ENCODE data around the gene CFAP221.

The CFAP221 gene

DNA sequence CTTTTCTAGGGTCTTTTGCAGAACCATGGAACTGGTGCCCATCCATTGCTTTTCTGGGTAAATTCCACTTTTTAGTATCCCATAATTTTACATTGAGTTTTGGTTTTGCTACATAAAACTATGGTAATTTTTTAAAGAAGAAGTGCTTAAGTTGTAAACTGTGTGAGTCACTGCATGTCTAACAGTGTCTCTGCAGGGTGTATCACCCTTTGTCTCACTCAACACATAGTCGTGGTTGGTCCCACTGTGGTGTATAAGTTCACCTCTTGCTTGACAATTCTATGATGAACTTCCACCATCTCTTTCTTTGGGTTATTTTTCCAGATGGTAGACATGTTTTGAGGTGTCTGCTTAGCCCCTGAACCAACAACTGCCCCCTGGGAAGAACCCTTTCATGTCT lies 30.4 kb upstream of the CFAP221 start:
- in situ Hi-C loops (cut with MboI; ENCODE audit: low pct_unique_long_range_greater_than_20kb, low sequenced_read_pairs, unreplicated experiment) = no loop called here

GRCh38 chr2:119516121-119516520 lies 28.1 kb upstream of the CFAP221 start:
- in situ Hi-C loops (cut with MboI; ENCODE audit: low pct_unique_long_range_greater_than_20kb, low sequenced_read_pairs, unreplicated experiment) = no loop called here
- no peak for TF ChIP-seq CTCF (IDR thresholded peaks at IDR 0.05; ENCODE audit: extremely low read depth, insufficient read depth, missing control alignments)
- no peak for DNase-seq (ENCODE audit: low spot score)

More for the DNA sequence above, 30.4 kb upstream of the CFAP221 start:
- no peak for TF ChIP-seq CTCF (IDR thresholded peaks at IDR 0.05; ENCODE audit: extremely low read depth, insufficient read depth, missing control alignments)
- no peak for DNase-seq (ENCODE audit: low spot score)

DNA sequence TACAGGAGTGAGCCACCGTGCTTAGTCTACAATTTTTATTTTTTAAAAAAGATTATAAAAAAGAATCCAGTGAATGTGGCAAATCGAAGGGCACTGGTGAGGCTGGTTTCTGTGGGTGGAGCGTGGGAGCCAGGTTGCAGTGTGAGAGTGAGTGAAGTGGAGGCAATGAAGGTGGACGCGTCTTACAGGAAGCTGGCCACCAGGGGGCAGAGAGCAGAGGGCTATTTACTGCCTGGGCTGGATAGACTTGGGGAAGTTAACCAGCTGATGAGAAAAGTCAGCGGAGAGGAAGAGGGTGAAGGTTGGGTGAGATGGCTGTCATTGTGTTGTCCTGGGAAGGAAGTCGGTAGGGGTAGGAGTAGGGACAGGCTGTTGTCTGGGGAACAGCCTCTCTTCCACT lies 26.8 kb upstream of the CFAP221 start:
- in situ Hi-C loops (cut with MboI; ENCODE audit: low pct_unique_long_range_greater_than_20kb, low sequenced_read_pairs, unreplicated experiment) = no loop called here
- DNase-seq (ENCODE audit: low spot score) = peak; percentile 79
- peak; percentile 81 for TF ChIP-seq CTCF (IDR thresholded peaks at IDR 0.05; ENCODE audit: extremely low read depth, insufficient read depth, missing control alignments)

- no peak for TF ChIP-seq CTCF (IDR thresholded peaks at IDR 0.05; ENCODE audit: extremely low read depth, insufficient read depth, missing control alignments)
- no peak for DNase-seq (ENCODE audit: low spot score)
- in situ Hi-C loops (cut with MboI; ENCODE audit: low pct_unique_long_range_greater_than_20kb, low sequenced_read_pairs, unreplicated experiment) = no loop called here
Observed at GRCh38 chr2:119518401-119519056, 25.7 kb upstream of the CFAP221 start.

DNA sequence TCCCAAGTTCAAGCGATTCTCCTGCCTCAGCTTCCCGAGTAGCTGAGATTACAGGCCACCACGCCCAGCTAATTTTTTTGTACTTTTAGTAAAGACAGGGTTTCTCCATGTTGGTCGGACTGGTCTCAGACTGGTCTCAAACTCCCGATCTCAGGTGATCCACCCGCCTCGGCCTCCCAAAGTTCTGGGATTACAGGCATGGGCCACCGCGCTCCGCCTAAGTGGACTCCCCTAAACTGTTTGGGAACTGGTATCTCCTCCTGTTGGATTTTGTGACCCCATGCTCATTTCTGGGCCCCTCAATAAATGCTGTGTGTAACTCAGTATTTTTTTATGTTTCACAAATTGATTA lies 25.2 kb upstream of the CFAP221 start:
- in situ Hi-C loops (cut with MboI; ENCODE audit: low pct_unique_long_range_greater_than_20kb, low sequenced_read_pairs, unreplicated experiment) = no loop called here
- no peak for TF ChIP-seq CTCF (IDR thresholded peaks at IDR 0.05; ENCODE audit: extremely low read depth, insufficient read depth, missing control alignments)
- DNase-seq (ENCODE audit: low spot score) = no peak

DNA sequence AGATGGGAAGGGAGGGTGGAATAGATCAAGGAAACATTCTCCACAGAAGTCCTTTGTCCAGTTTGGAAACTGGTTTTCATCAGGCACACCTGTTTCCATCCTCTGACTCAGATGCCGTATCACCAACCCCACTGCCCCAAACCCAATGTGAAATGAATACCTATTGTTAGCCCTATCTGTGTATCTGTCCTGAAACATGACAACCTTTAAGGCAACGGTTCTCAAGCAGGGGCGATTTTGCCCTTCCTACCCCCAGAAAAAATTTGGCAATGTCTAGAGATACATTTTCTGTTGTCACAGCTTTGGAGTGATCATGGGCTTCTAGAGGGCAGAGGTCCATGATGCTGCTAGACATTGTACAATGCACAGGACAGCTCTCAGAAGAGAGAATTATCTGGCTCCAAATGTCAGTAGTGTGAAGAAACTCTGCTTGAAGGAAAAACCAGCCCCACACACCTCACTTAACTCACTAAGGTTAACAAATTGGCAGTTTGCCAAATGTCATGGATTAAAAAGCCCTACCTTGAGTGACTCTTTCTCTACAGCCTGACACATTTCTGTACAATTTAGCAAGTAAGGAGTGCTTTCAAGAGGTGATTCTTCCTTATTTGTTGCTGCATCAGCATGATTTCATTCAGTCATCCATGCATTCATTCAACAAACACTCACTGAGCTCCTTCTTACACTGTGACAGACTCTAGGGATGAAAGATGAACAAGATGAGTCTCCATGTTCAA lies 23.4 kb upstream of the CFAP221 start:
- TF ChIP-seq CTCF (IDR thresholded peaks at IDR 0.05; ENCODE audit: extremely low read depth, insufficient read depth, missing control alignments) = no peak
- in situ Hi-C loops (cut with MboI; ENCODE audit: low pct_unique_long_range_greater_than_20kb, low sequenced_read_pairs, unreplicated experiment) = no loop called here
- DNase-seq (ENCODE audit: low spot score) = no peak

All from GM13977 (cell line).